ENCODE data around the gene SLK. TPM values are rescaled to one million over a fixed set of nuclear protein-coding genes. Genes with fewer than 3 reads are reported as not detected.

Gene SLK
- total and polyA plus RNA-seq, 2 experiments from 2014 or later = 6.6 to 37.1 TPM

DNA sequence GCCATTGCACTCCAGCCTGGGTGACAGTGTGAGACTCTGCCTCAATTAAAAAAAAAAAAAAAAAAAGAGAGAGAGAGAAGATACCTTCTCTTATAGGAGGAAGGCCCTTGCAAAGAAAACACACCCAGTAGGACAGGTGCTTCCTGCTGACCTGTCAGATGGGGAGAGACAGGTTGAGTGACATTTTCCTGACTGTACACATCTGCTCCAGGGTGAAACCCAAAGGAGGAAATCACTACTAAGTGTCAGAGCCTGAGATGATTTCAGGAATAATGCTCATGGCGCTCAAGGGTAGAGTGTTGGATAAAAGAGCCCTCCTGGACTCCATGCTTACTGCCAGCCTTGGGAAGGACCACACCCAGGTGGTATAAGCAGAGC lies 47.3 kb upstream of the SLK start:
- Histone ChIP-seq H3K4me3 (no peak overlapping the region), H3K27ac (no peak overlapping the region), H3K27me3 (replicated peaks; ENCODE audit: insufficient read depth) (no peaks in the 10 kb centered on the region), H3K4me1 (ENCODE audit: insufficient read depth) (peaks cover 22% of the 10 kb centered on the region), H2AFZ (peak overlapping the region; percentile 21; the same call in 1 of the 2 replicates), H3K36me3 (ENCODE audit: low read depth) (no peaks in the 10 kb centered on the region), H3K9me3 (ENCODE audit: low read depth) (no peaks in the 10 kb centered on the region), H3K79me2 (ENCODE audit: insufficient read depth) (peaks cover 29% of the 10 kb centered on the region), H3F3A (ENCODE audit: insufficient read depth) (peaks cover 9% of the 10 kb centered on the region; the same call in 1 of the 2 replicates), H3K9ac (no peak overlapping the region), H4K20me1 (ENCODE audit: insufficient read depth) (no peaks in the 10 kb centered on the region), H3K4me2 (ENCODE audit: unreplicated experiment) (no peak overlapping the region), H3K9me2 (ENCODE audit: insufficient read depth) (no peaks in the 10 kb centered on the region)
- TF ChIP-seq EZH2 (IDR thresholded peaks at IDR 0.05; ENCODE audit: insufficient read depth, poor library complexity, severe bottlenecking) (no peak), EZH2phosphoT487 (IDR thresholded peaks at IDR 0.05; ENCODE audit: insufficient read depth, low read depth) (no peak)
- in situ Hi-C loops (cut with MboI) = no loop called here
- 96 to 100% methylated on average over 1 of the region's 1 CpG for WGBS, 2 experiments (ENCODE audit: low coverage in 1 of 2, low lambda C conversion rate in 2 of 2, missing lambda C conversion rate in 2 of 2)
- no peak for DNase-seq

DNA sequence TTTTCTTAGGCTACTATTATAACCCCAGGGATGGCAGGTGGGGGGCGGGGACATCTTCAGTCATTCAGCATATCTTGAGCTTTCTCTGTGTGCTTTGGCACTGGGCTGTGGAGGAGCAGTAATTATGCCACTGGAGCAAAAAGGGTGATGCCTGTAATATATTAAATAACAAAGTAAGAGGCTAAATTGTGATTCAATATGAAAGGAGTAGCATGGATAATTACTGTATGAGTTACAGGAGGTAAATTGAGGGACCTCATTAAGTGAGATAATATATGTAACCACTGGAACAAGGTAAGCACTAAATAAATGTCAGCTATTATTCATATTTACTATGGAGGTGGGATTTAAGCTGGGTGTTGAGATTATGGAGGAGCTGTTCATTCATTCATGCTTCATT lies 45.7 kb upstream of the SLK start:
- Histone ChIP-seq H4K20me1 (ENCODE audit: insufficient read depth) (no peaks in the 10 kb centered on the region), H3K9me3 (ENCODE audit: low read depth) (no peaks in the 10 kb centered on the region), H3K4me2 (ENCODE audit: unreplicated experiment) (no peak overlapping the region), H3K36me3 (ENCODE audit: low read depth) (no peaks in the 10 kb centered on the region), H3F3A (ENCODE audit: insufficient read depth) (peaks cover 9% of the 10 kb centered on the region; the same call in 1 of the 2 replicates), H3K4me3 (no peak overlapping the region), H3K9ac (no peak overlapping the region), H2AFZ (peak overlapping the region; percentile 47; the same call in 1 of the 2 replicates), H3K9me2 (ENCODE audit: insufficient read depth) (no peaks in the 10 kb centered on the region), H3K79me2 (ENCODE audit: insufficient read depth) (peaks cover 13% of the 10 kb centered on the region), H3K27ac (no peak overlapping the region), H3K4me1 (ENCODE audit: insufficient read depth) (peaks cover 17% of the 10 kb centered on the region), H3K27me3 (replicated peaks; ENCODE audit: insufficient read depth) (no peaks in the 10 kb centered on the region)
- in situ Hi-C loops (cut with MboI) = no loop called here
- no peak for TF ChIP-seq EZH2phosphoT487 (IDR thresholded peaks at IDR 0.05; ENCODE audit: insufficient read depth, low read depth)
- TF ChIP-seq EZH2 (IDR thresholded peaks at IDR 0.05; ENCODE audit: insufficient read depth, poor library complexity, severe bottlenecking) = no peak
- 62 to 66% methylated on average over 1 of the region's 1 CpG for WGBS, 2 experiments (ENCODE audit: low coverage in 1 of 2, low lambda C conversion rate in 2 of 2, missing lambda C conversion rate in 2 of 2)
- DNase-seq = no peak

DNA sequence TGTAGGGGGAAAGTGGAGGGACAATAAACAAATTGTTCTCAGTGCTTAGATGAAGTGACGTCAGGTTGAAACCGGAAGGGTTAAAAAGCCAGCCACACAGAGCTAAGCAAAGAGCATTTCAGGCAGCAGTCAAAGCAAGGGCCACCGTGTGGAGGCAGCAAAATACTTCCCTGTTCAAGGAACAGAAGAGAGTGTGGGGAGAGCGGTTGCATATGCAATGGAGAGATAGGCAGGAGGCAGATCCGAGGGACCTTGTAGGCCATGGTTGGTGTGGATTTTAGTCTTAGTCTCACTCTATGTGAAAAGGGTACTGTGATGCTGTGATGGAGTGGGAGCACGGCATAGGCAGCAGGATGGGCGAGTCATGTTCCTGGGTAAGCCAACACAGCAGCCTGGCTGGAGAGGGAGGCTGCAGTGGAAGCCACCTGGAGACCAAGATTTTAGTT lies 45.2 kb upstream of the SLK start:
- Histone ChIP-seq H3K4me1 (ENCODE audit: insufficient read depth) (peaks cover 12% of the 10 kb centered on the region), H3K4me2 (ENCODE audit: unreplicated experiment) (no peak overlapping the region), H3K4me3 (no peak overlapping the region), H2AFZ (peak overlapping the region; percentile 47; the same call in 1 of the 2 replicates), H3K79me2 (ENCODE audit: insufficient read depth) (peaks cover 8% of the 10 kb centered on the region), H3K9me3 (ENCODE audit: low read depth) (no peaks in the 10 kb centered on the region), H3F3A (ENCODE audit: insufficient read depth) (peaks cover 8% of the 10 kb centered on the region; the same call in 1 of the 2 replicates), H3K27me3 (replicated peaks; ENCODE audit: insufficient read depth) (no peaks in the 10 kb centered on the region), H3K9me2 (ENCODE audit: insufficient read depth) (no peaks in the 10 kb centered on the region), H3K27ac (no peak overlapping the region), H4K20me1 (ENCODE audit: insufficient read depth) (no peaks in the 10 kb centered on the region), H3K36me3 (ENCODE audit: low read depth) (no peaks in the 10 kb centered on the region), H3K9ac (no peak overlapping the region)
- DNase-seq = peak; percentile 23
- 35 to 37% methylated on average over 7 of the region's 7 CpGs for WGBS, 2 experiments (ENCODE audit: low coverage in 1 of 2, low lambda C conversion rate in 2 of 2, missing lambda C conversion rate in 2 of 2)
- TF ChIP-seq EZH2 (IDR thresholded peaks at IDR 0.05; ENCODE audit: insufficient read depth, poor library complexity, severe bottlenecking) (no peak), EZH2phosphoT487 (IDR thresholded peaks at IDR 0.05; ENCODE audit: insufficient read depth, low read depth) (no peak)
- in situ Hi-C loops (cut with MboI) = no loop called here

- no peak for DNase-seq
- Histone ChIP-seq H3K79me2 (ENCODE audit: insufficient read depth) (no peaks in the 10 kb centered on the region), H3K27ac (no peak overlapping the region), H3F3A (ENCODE audit: insufficient read depth) (peaks cover 6% of the 10 kb centered on the region; the same call in 1 of the 2 replicates), H3K9me3 (ENCODE audit: low read depth) (no peaks in the 10 kb centered on the region), H3K4me1 (ENCODE audit: insufficient read depth) (peaks cover 6% of the 10 kb centered on the region), H3K4me3 (no peak overlapping the region), H2AFZ (no peak overlapping the region), H3K9ac (no peak overlapping the region), H3K4me2 (ENCODE audit: unreplicated experiment) (no peak overlapping the region), H3K36me3 (ENCODE audit: low read depth) (no peaks in the 10 kb centered on the region), H4K20me1 (ENCODE audit: insufficient read depth) (no peaks in the 10 kb centered on the region), H3K27me3 (replicated peaks; ENCODE audit: insufficient read depth) (no peaks in the 10 kb centered on the region), H3K9me2 (ENCODE audit: insufficient read depth) (no peaks in the 10 kb centered on the region)
- TF ChIP-seq EZH2phosphoT487 (IDR thresholded peaks at IDR 0.05; ENCODE audit: insufficient read depth, low read depth) = no peak
- no peak for TF ChIP-seq EZH2 (IDR thresholded peaks at IDR 0.05; ENCODE audit: insufficient read depth, poor library complexity, severe bottlenecking)
- 71 to 74% methylated on average over 2 of the region's 2 CpGs for WGBS, 2 experiments (ENCODE audit: low coverage in 1 of 2, low lambda C conversion rate in 2 of 2, missing lambda C conversion rate in 2 of 2)
- in situ Hi-C loops (cut with MboI) = no loop called here
These were observed 44.3 kb upstream of the SLK start for GRCh38 chr10:103922659-103923058.

Data from GM23248 (cell line).